Small intestine (tissue), 7 donors: ENCODE results near the gene FAM174B. TPM values are rescaled to one million over a fixed set of nuclear protein-coding genes. Genes with fewer than 3 reads are reported as not detected.

ENCODE experiments used
- DNase-seq, 2 donors: peaks; one replicate each; pipeline versions ENCODE4 v3.0.0 to v3.0.0-alpha.2; 2013
- FAIRE-seq: peaks from 2 replicates; lab custom pipeline; 2012; peaks lifted over from hg19 to GRCh38; lab: Jason Lieb, UNC
- H3K27ac ChIP-seq, 3 donors: one replicate each; pipeline ENCODE4 v1.5.1; 2013; ENCODE audit warnings: low read length in 2 of 3, mild to moderate bottlenecking in 2 of 3, control low read depth in 1 of 3, inconsistent platforms in 1 of 3, low read depth in 1 of 3, moderate library complexity in 1 of 3
- H3K27me3 ChIP-seq, 3 donors: one replicate each; pipeline ENCODE4 v1.6.1; 2013; ENCODE audit warnings: low read length in 3 of 3, inconsistent platforms in 1 of 3; ENCODE audit not compliant: control insufficient read depth in 3 of 3, insufficient read depth in 3 of 3
- H3K36me3 ChIP-seq, 3 donors: one replicate each; pipeline ENCODE4 v1.6.1; 2013; ENCODE audit warnings: low read length in 3 of 3, inconsistent platforms in 1 of 3, low read depth in 1 of 3, mild to moderate bottlenecking in 1 of 3, moderate library complexity in 1 of 3; ENCODE audit not compliant: control insufficient read depth in 3 of 3, insufficient read depth in 2 of 3
- H3K4me1 ChIP-seq, 3 donors: one replicate each; pipeline ENCODE4 v1.6.1; 2013; ENCODE audit warnings: low read length in 2 of 3, inconsistent platforms in 1 of 3, low read depth in 1 of 3, mild to moderate bottlenecking in 1 of 3, moderate library complexity in 1 of 3; ENCODE audit not compliant: control insufficient read depth in 3 of 3, insufficient read depth in 2 of 3
- H3K4me3 ChIP-seq, 3 donors: one replicate each; pipeline ENCODE4 v1.5.1; 2013; ENCODE audit warnings: low read length in 3 of 3, control low read depth in 1 of 3, inconsistent platforms in 1 of 3, low read depth in 1 of 3, mild to moderate bottlenecking in 1 of 3, moderate library complexity in 1 of 3
- H3K9me3 ChIP-seq, 2 donors: one replicate each; pipeline ENCODE4 v1.6.1; 2013; ENCODE audit warnings: low read depth in 1 of 2, low read length in 1 of 2; ENCODE audit not compliant: control insufficient read depth in 2 of 2, insufficient read depth in 1 of 2
- WGBS, 3 donors: extraction: QIAGEN DNeasy Blood & Tissue Kit; methylation state at CpG; one replicate each; pipeline ENCODE4 v1.1.7; 2013; 5-methylcytosine and 5-hydroxymethylcytosine counted together
- polyA plus RNA-seq, 4 donors: library from polyadenylated mRNA; stranded (reverse) in 3 of 4; unstranded in 1 of 4; fragments of 200-250 nt in 3 of 4; fragments of 120-200 nt in 1 of 4; gene quantifications; one replicate each; pipeline versions ENCODE4 v1.2.1 to v1.2.3, GENCODE V29; 2013
- donor health status: healthy with polysubstance abuse.
- donor health status: control.
- donor health status: control.
- donor health status: Bipolar disorder and iron deficiency.
- donor health status: healthy.

Gene FAM174B
- polyA plus RNA-seq, 4 donors, result 1.8 to 14.6 (median 5.6) TPM

- WGBS, 3 donors, result 31 to 92% (median 44%) methylated on average over 2 of the region's 2 CpGs
- H3K4me3 ChIP-seq, result no peak overlapping the region
- no peak for FAIRE-seq
- H3K36me3 ChIP-seq, result no peaks in the 10 kb centered on the region
- no peaks in the 10 kb centered on the region for H3K4me1 ChIP-seq
- H3K9me3 ChIP-seq, result peaks cover 0 to under 1% of the 10 kb centered on the region in 2 donors
- DNase-seq, result no peak
- peak overlapping the region in 1 of 3 donors; percentile 14 for H3K27ac ChIP-seq
- H3K27me3 ChIP-seq, result no peaks in the 10 kb centered on the region
Observed at GRCh38 chr15:92645731-92646130, 9.8 kb downstream of the FAM174B start.

GRCh38 chr15:92645051-92645631 is 10.4 kb downstream of the FAM174B start:
- DNase-seq, result no peak
- H3K27ac ChIP-seq, result peak overlapping the region in 1 of 3 donors; percentile 14
- FAIRE-seq, result no peak
- no peaks in the 10 kb centered on the region for H3K4me1 ChIP-seq
- peaks cover 0 to 3% of the 10 kb centered on the region in 2 donors for H3K9me3 ChIP-seq
- H3K27me3 ChIP-seq, result no peaks in the 10 kb centered on the region
- no peaks in the 10 kb centered on the region for H3K36me3 ChIP-seq
- WGBS, 3 donors, result 66 to 76% (median 68%) methylated on average over 6 of the region's 6 CpGs
- no peak overlapping the region for H3K4me3 ChIP-seq

- Histone ChIP-seq H3K27ac (no peak overlapping the region), H3K27me3 (no peaks in the 10 kb centered on the region), H3K9me3 (peaks cover 0 to 7% of the 10 kb centered on the region in 2 donors), H3K4me3 (no peak overlapping the region), H3K36me3 (peaks cover 0 to 2% (median 0%) of the 10 kb centered on the region in 3 donors), H3K4me1 (no peaks in the 10 kb centered on the region)
- 79 to 92% (median 91%) methylated on average over 13 of the region's 13 CpGs for WGBS, 3 donors
- DNase-seq (no peak), FAIRE-seq (no peak)
Observed at GRCh38 chr15:92643849-92644815, 11.4 kb downstream of the FAM174B start.

GRCh38 chr15:92638709-92639365 is 16.7 kb downstream of the FAM174B start:
- H3K27me3 ChIP-seq, result no peaks in the 10 kb centered on the region
- FAIRE-seq (no peak), DNase-seq (no peak)
- H3K36me3 ChIP-seq, result peaks cover 0 to 9% (median 0%) of the 10 kb centered on the region in 3 donors
- peaks cover 0 to 7% of the 10 kb centered on the region in 2 donors for H3K9me3 ChIP-seq
- H3K4me1 ChIP-seq, result peaks cover 0 to 14% (median 2%) of the 10 kb centered on the region in 3 donors
- peak overlapping the region in 2 of 3 donors; percentile 42 to 44 for H3K27ac ChIP-seq
- 69 to 88% (median 82%) methylated on average over 15 of the region's 15 CpGs for WGBS, 3 donors
- H3K4me3 ChIP-seq, result no peak overlapping the region

- no peaks in the 10 kb centered on the region for H3K27me3 ChIP-seq
- WGBS, 3 donors, result 39 to 44% (median 40%) methylated on average over 9 of the region's 9 CpGs
- H3K9me3 ChIP-seq, result peaks cover 0 to 7% of the 10 kb centered on the region in 2 donors
- peaks cover 0 to 9% (median 0%) of the 10 kb centered on the region in 3 donors for H3K36me3 ChIP-seq
- DNase-seq, result peak; percentile 56 to 62
- peaks cover 0 to 14% (median 2%) of the 10 kb centered on the region in 3 donors for H3K4me1 ChIP-seq
- FAIRE-seq, result no peak
- H3K4me3 ChIP-seq, result no peak overlapping the region
- H3K27ac ChIP-seq, result peak overlapping the region in 2 of 3 donors; percentile 42 to 44
Observed at GRCh38 chr15:92638291-92638708, 17.3 kb downstream of the FAM174B start.

GRCh38 chr15:92637626-92638025 is 17.9 kb downstream of the FAM174B start:
- H3K4me3 ChIP-seq, result no peak overlapping the region
- DNase-seq, result no peak
- no peak for FAIRE-seq
- peak overlapping the region in 2 of 3 donors; percentile 44 to 61 for H3K27ac ChIP-seq
- peaks cover 0 to 14% (median 2%) of the 10 kb centered on the region in 3 donors for H3K4me1 ChIP-seq
- peaks cover 0 to 9% (median 0%) of the 10 kb centered on the region in 3 donors for H3K36me3 ChIP-seq
- H3K9me3 ChIP-seq, result peaks cover 0 to 7% of the 10 kb centered on the region in 2 donors
- no peaks in the 10 kb centered on the region for H3K27me3 ChIP-seq
- 83 to 88% (median 88%) methylated on average over 7 of the region's 7 CpGs for WGBS, 3 donors

GRCh38 chr15:92636908-92637481 is 18.6 kb downstream of the FAM174B start:
- Histone ChIP-seq H3K27me3 (no peaks in the 10 kb centered on the region), H3K9me3 (peaks cover 0 to 7% of the 10 kb centered on the region in 2 donors), H3K27ac (peak overlapping the region in 2 of 3 donors; percentile 44 to 61), H3K36me3 (peaks cover 0 to 9% (median 0%) of the 10 kb centered on the region in 3 donors), H3K4me1 (peaks cover 0 to 14% (median 2%) of the 10 kb centered on the region in 3 donors), H3K4me3 (no peak overlapping the region)
- FAIRE-seq (no peak), DNase-seq (peak in 1 of 2 donors; percentile 44)
- WGBS, 3 donors, result 82 to 86% (median 82%) methylated on average over 6 of the region's 6 CpGs
